Mammary epithelial cell (primary cell): ENCODE results near the gene ZNF784.

Source experiments
- EZH2 ChIP-seq: IDR thresholded peaks from 2 replicates; pipeline ENCODE4 v1.6.1; 2012; ENCODE audit warnings: low read length, inconsistent platforms, borderline replicate concordance
- TF ChIP-seq, protein P1 (sequence below), 2 donors: IDR thresholded peaks in 1 of 2; conservative IDR thresholded peaks in 1 of 2; 2 replicates each; pipeline ENCODE4 v1.5.1; 2011 to 2012; ENCODE audit warnings: inconsistent platforms in 2 of 2, low read length in 2 of 2, mild to moderate bottlenecking in 2 of 2, control low read depth in 1 of 2, low read depth in 1 of 2; ENCODE audit not compliant: insufficient read depth in 1 of 2; ENCODE audit errors: extremely low read depth in 1 of 2

DNA sequence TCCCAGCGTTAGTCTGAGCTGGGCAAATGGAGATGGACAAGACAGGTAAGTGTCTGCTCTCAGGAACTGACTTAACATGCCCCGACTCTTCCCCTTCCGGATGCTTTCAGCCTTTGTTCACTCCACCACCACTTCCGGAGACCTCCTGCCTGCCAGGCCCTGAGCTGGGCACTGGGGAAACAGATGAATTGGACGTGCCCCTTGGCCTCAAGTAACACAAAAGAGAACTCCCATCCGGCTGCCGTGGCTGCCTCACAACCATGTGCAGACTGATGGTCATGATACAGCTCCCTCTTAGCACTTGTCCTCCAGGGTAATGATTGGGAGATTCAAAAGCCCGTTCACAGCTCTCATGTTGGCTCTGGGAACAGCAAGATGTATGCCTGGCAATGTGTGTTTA, 6.9 kb downstream of the ZNF784 start:
- TF ChIP-seq, protein P1, sequence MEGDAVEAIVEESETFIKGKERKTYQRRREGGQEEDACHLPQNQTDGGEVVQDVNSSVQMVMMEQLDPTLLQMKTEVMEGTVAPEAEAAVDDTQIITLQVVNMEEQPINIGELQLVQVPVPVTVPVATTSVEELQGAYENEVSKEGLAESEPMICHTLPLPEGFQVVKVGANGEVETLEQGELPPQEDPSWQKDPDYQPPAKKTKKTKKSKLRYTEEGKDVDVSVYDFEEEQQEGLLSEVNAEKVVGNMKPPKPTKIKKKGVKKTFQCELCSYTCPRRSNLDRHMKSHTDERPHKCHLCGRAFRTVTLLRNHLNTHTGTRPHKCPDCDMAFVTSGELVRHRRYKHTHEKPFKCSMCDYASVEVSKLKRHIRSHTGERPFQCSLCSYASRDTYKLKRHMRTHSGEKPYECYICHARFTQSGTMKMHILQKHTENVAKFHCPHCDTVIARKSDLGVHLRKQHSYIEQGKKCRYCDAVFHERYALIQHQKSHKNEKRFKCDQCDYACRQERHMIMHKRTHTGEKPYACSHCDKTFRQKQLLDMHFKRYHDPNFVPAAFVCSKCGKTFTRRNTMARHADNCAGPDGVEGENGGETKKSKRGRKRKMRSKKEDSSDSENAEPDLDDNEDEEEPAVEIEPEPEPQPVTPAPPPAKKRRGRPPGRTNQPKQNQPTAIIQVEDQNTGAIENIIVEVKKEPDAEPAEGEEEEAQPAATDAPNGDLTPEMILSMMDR (conservative IDR thresholded peaks at IDR 0.05 in 1 of 2, IDR thresholded peaks at IDR 0.05 in 1 of 2; ENCODE audit: extremely low read depth in 1 of 2, insufficient read depth in 1 of 2, low read depth in 1 of 2, low read length in 2 of 2), result no peak
- no peak for TF ChIP-seq EZH2
